ENCODE measurements around the gene GRK4.

DNA sequence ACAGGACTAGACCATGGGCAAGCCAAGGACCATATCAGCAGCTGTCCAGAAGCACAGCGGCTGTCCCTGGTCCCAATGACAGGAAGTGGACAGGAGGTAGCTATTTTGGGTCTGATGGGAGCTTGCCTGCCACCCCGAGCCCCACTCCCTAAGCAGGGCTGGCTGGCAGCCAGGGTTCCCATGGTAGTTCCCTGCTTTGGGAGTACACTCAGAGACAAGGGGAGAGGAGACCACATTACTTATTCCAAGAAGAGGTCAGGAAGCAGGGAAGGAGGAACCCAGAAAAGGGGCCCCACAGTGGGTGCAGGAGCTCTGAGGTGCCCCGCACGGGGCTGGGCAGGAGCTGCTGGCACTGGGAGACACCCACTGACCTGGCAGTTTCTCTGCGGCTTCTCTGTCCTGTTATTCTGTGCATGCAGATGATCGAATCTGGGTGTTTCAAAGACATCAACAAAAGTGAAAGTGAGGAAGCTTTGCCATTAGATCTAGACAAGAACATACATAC lies 74.6 kb downstream of the GRK4 start:
- TF ChIP-seq, protein P1, sequence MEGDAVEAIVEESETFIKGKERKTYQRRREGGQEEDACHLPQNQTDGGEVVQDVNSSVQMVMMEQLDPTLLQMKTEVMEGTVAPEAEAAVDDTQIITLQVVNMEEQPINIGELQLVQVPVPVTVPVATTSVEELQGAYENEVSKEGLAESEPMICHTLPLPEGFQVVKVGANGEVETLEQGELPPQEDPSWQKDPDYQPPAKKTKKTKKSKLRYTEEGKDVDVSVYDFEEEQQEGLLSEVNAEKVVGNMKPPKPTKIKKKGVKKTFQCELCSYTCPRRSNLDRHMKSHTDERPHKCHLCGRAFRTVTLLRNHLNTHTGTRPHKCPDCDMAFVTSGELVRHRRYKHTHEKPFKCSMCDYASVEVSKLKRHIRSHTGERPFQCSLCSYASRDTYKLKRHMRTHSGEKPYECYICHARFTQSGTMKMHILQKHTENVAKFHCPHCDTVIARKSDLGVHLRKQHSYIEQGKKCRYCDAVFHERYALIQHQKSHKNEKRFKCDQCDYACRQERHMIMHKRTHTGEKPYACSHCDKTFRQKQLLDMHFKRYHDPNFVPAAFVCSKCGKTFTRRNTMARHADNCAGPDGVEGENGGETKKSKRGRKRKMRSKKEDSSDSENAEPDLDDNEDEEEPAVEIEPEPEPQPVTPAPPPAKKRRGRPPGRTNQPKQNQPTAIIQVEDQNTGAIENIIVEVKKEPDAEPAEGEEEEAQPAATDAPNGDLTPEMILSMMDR (conservative IDR thresholded peaks at IDR 0.05; ENCODE audit: low read length) = no peak
- TF ChIP-seq EZH2phosphoT487 (IDR thresholded peaks at IDR 0.05; ENCODE audit: borderline replicate concordance) = no peak

All from Loucy (cell line).